ENCODE measurements around the gene TUBB2A. TPM values are rescaled to one million over a fixed set of nuclear protein-coding genes. Genes with fewer than 3 reads are reported as not detected.
"Not testable (repeated sequence)": the region's sequence is repeated elsewhere in the genome, so short reads cannot be mapped to it uniquely, and the experiment has no call there.

The TUBB2A gene
- total RNA-seq, 4 donors from 2014 or later: 90.1 to 181 (median 146) TPM

DNA sequence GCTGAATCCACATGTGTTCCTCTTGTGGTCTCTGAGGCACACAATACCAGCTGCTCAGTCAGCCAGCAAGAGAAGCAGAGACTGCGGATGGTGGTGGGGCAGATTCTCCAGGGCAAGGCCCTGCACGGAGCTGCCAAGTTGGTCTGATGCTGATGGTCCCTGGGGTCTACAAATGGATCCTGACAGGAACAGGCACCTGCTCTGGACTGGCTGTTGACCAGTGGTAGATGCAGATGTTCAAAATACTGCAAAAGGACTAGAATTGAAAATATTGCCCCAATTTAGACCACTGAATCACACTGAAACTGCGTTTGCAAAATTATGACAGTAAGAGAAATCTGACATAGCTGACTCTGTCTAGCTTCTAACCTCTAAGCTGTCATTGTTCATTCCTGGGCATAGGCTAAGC is 29.6 kb upstream of the TUBB2A start:
- H3K27ac ChIP-seq (replicated peaks in 1 of 4): no peak overlapping the region
- DNase-seq (ENCODE audit: extremely low spot score): no peak
- H3K4me3 ChIP-seq: no peak overlapping the region
- H3K4me1 ChIP-seq: no peaks in the 10 kb centered on the region
- WGBS: 91% methylated on average over 1 of the region's 3 CpGs
- intact Hi-C loops (cut with DNase I): no loop called here
- H3K27me3 ChIP-seq: peaks cover 0 to 2% (median 0%) of the 10 kb centered on the region in 4 donors
- TF ChIP-seq POLR2A (IDR thresholded peaks at IDR 0.05; ENCODE audit: low read depth) (no peak), EP300 (IDR thresholded peaks at IDR 0.05) (no peak), POLR2AphosphoS5 (IDR thresholded peaks at IDR 0.05) (no peak)
- TF ChIP-seq, protein P1, sequence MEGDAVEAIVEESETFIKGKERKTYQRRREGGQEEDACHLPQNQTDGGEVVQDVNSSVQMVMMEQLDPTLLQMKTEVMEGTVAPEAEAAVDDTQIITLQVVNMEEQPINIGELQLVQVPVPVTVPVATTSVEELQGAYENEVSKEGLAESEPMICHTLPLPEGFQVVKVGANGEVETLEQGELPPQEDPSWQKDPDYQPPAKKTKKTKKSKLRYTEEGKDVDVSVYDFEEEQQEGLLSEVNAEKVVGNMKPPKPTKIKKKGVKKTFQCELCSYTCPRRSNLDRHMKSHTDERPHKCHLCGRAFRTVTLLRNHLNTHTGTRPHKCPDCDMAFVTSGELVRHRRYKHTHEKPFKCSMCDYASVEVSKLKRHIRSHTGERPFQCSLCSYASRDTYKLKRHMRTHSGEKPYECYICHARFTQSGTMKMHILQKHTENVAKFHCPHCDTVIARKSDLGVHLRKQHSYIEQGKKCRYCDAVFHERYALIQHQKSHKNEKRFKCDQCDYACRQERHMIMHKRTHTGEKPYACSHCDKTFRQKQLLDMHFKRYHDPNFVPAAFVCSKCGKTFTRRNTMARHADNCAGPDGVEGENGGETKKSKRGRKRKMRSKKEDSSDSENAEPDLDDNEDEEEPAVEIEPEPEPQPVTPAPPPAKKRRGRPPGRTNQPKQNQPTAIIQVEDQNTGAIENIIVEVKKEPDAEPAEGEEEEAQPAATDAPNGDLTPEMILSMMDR (IDR thresholded peaks at IDR 0.05): no peak
- H3K9me3 ChIP-seq: no peaks in the 10 kb centered on the region
- H3K36me3 ChIP-seq: no peaks in the 10 kb centered on the region

DNA sequence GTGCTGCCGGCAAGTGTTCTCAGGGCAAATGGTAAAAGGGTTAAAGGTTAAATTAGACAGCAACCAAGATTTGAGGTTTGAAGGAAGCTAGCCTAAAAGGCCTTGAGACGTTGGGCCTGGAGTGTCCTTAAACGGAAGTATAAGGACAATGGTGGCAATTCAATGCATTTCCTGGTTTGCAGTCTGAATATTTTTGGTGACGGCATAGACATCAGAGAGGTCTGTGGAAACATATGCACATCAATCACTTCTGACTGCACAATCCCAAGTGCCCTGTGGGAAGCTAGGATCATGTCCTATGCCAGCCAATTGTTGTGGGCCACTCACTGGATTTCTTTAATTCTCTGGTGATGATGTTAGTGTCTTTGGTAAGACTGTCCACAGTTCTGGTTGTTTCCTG is 25.7 kb upstream of the TUBB2A start:
- Histone ChIP-seq H3K36me3 (no peaks in the 10 kb centered on the region), H3K27ac (replicated peaks in 1 of 4) (no peak overlapping the region), H3K27me3 (peaks cover 0 to 6% (median 0%) of the 10 kb centered on the region in 4 donors), H3K4me1 (no peaks in the 10 kb centered on the region), H3K9me3 (no peaks in the 10 kb centered on the region), H3K4me3 (no peak overlapping the region)
- WGBS: 83% methylated on average over 4 of the region's 4 CpGs
- intact Hi-C loops (cut with DNase I): no loop called here
- no peak for DNase-seq (ENCODE audit: extremely low spot score)
- TF ChIP-seq EP300 (IDR thresholded peaks at IDR 0.05): no peak
- TF ChIP-seq POLR2AphosphoS5 (IDR thresholded peaks at IDR 0.05): no peak
- TF ChIP-seq, protein P1 (IDR thresholded peaks at IDR 0.05): no peak
- TF ChIP-seq POLR2A (IDR thresholded peaks at IDR 0.05; ENCODE audit: low read depth): no peak

- Histone ChIP-seq H3K9me3 (no peaks in the 10 kb centered on the region), H3K27ac (replicated peaks in 1 of 4) (no peak overlapping the region), H3K36me3 (no peaks in the 10 kb centered on the region), H3K4me3 (no peak overlapping the region), H3K27me3 (peaks cover 0 to 3% (median 0%) of the 10 kb centered on the region in 4 donors), H3K4me1 (no peaks in the 10 kb centered on the region)
- no peak for TF ChIP-seq POLR2A (IDR thresholded peaks at IDR 0.05; ENCODE audit: low read depth)
- TF ChIP-seq, protein P1 (IDR thresholded peaks at IDR 0.05): no peak
- no peak for TF ChIP-seq POLR2AphosphoS5 (IDR thresholded peaks at IDR 0.05)
- no peak for TF ChIP-seq EP300 (IDR thresholded peaks at IDR 0.05)
- no peak for DNase-seq (ENCODE audit: extremely low spot score)
- intact Hi-C loops (cut with DNase I): no loop called here
- 79% methylated on average over 2 of the region's 2 CpGs for WGBS
Observed at GRCh38 chr6:3181105-3181504, 23.8 kb upstream of the TUBB2A start.

- H3K9me3 ChIP-seq; DNase-seq (ENCODE audit: extremely low spot score); H3K27ac ChIP-seq (replicated peaks in 1 of 4); H3K27me3 ChIP-seq; H3K4me1 ChIP-seq; intact Hi-C loops (cut with DNase I); H3K36me3 ChIP-seq: not testable (repeated sequence)
- WGBS: 83% methylated on average over 5 of the region's 8 CpGs
- peak overlapping the region in 3 of 4 donors; percentile 29 to 49 (median 34) for H3K4me3 ChIP-seq
Observed at GRCh38 chr6:3179945-3180344, 22.6 kb upstream of the TUBB2A start.

DNA sequence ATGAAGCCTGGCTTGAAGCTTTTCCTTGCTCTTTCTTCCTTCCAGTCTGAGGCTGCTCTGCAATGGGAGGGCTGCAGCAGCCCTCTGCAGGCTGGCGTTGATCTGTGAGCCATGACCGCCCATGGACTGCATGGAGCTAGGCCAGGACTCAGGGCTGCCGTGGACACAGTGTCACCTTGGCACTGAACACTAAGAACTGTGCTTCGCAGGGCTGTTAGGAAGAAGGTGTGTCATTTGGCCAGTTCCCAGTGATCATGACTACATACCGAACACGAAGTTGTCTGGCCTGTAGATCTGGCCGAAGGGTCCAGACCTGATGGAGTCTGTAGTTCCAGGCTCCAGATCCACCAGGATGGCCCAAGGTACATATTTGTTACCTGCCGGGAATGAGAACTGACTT is 21.3 kb upstream of the TUBB2A start:
- H3K36me3 ChIP-seq; H3K27ac ChIP-seq (replicated peaks in 1 of 4); intact Hi-C loops (cut with DNase I); H3K4me1 ChIP-seq; H3K4me3 ChIP-seq; H3K9me3 ChIP-seq; H3K27me3 ChIP-seq; DNase-seq (ENCODE audit: extremely low spot score): not testable (repeated sequence)
- WGBS: 100% methylated on average over 4 of the region's 8 CpGs

- Histone ChIP-seq H3K27me3 (peaks cover 0 to 3% (median 0%) of the 10 kb centered on the region in 4 donors), H3K27ac (replicated peaks in 1 of 4) (no peak overlapping the region), H3K4me1 (no peaks in the 10 kb centered on the region), H3K4me3 (no peak overlapping the region), H3K36me3 (no peaks in the 10 kb centered on the region), H3K9me3 (no peaks in the 10 kb centered on the region)
- WGBS: 93% methylated on average over 14 of the region's 22 CpGs
- intact Hi-C loops (cut with DNase I): no loop called here
- no peak for DNase-seq (ENCODE audit: extremely low spot score)
- no peak for TF ChIP-seq POLR2AphosphoS5 (IDR thresholded peaks at IDR 0.05)
- TF ChIP-seq POLR2A (IDR thresholded peaks at IDR 0.05; ENCODE audit: low read depth): no peak
- no peak for TF ChIP-seq EP300 (IDR thresholded peaks at IDR 0.05)
- TF ChIP-seq, protein P1 (IDR thresholded peaks at IDR 0.05): no peak
Observed at GRCh38 chr6:3176562-3177355, 19.4 kb upstream of the TUBB2A start.
